Stimulated activated CD8-positive, alpha-beta memory T cell treated with anti-CD3 and anti-CD28 coated beads, Interleukin-15, amount 100 ng/mL, for 24 hours (primary cell): Measurements from ENCODE around the gene CLDN4.
A peak's percentile ranks its signal among the peaks of the same experiment; 100 is the strongest.
"Not testable (repeated sequence)": the region's sequence is repeated elsewhere in the genome, so short reads cannot be mapped to it uniquely, and the experiment has no call there.

Source experiments
- DNase-seq: peaks from one replicate; pipeline ENCODE4 v3.0.0-alpha.2; 2020; ENCODE audit warnings: low read depth

CLDN4 gene, protein sequence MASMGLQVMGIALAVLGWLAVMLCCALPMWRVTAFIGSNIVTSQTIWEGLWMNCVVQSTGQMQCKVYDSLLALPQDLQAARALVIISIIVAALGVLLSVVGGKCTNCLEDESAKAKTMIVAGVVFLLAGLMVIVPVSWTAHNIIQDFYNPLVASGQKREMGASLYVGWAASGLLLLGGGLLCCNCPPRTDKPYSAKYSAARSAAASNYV

DNA sequence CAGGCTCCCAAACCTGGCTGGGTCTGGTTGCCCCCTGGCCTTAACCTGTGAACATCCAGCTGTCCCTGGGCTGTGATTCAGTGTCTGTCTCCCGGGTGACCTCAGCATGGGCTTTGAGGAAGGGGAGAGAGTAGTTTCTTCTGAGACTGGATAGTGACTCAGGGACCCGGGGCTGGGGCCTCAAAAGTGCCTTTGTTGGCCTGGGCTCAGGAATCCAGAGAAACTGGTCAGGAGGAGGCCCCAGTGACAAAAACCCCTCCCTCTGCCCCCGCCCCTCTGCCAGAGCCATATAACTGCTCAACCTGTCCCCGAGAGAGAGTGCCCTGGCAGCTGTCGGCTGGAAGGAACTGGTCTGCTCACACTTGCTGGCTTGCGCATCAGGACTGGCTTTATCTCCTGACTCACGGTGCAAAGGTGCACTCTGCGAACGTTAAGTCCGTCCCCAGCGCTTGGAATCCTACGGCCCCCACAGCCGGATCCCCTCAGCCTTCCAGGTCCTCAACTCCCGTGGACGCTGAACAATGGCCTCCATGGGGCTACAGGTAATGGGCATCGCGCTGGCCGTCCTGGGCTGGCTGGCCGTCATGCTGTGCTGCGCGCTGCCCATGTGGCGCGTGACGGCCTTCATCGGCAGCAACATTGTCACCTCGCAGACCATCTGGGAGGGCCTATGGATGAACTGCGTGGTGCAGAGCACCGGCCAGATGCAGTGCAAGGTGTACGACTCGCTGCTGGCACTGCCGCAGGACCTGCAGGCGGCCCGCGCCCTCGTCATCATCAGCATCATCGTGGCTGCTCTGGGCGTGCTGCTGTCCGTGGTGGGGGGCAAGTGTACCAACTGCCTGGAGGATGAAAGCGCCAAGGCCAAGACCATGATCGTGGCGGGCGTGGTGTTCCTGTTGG, at the start of gene CLDN4:
CLDN4 (plus strand) TSS at position 316 of the 903 bp plus-strand sequence; CDS start at position 522, 206 bp downstream.
- no peak for DNase-seq

DNA sequence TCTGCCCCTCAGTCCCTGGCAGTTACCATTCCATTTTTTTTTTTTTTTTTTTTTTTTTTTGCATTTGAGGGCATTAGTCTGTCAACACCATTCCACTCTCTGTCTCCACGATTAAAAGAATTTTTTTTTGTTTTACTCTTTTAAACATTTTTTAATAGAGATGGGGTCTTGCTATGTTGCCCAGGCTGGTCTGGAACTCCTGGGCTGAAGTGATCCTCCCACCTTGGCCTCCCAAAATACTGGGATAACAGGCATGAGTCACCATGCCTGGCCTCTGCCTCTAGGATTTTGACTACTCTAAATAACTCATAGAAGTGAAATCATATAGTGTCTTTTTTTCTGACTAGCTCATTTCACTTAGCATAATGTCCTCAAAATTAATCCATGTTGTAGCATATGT, 44.2 kb upstream of the CLDN4 start:
- no peak for DNase-seq

DNA sequence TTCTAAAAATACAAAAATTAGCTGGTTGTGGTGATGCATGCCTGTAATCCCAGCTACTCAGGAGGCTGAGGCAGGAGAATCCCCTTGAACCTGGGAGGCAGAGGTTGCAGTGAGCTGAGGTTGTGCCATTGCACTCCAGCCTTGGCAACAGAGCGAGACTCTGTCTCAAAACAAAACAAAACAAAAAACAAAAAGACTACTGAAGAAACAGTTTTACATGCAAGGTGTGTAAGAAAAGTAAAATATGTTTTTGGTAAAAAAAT, 43.1 kb upstream of the CLDN4 start:
- not testable (repeated sequence) for DNase-seq

DNA sequence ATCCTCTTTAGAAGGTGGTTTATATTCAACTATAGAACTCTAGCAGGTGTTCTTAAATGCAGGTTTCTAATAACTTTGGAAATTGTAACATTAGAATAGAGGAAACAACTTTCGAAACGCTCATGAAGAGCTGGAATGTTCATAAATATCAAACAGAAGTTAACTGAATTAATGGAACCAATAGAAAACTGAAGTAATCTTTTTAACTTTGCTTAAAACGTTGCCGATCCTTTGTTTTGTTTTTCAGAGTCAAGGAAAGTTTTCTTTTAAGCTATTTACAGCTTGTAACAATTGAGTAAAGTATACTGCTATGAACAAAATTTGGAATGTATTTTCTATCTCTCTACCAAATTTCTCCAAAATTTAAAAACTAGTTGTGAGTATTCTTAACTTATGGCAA, 41.7 kb upstream of the CLDN4 start:
- no peak for DNase-seq

DNA sequence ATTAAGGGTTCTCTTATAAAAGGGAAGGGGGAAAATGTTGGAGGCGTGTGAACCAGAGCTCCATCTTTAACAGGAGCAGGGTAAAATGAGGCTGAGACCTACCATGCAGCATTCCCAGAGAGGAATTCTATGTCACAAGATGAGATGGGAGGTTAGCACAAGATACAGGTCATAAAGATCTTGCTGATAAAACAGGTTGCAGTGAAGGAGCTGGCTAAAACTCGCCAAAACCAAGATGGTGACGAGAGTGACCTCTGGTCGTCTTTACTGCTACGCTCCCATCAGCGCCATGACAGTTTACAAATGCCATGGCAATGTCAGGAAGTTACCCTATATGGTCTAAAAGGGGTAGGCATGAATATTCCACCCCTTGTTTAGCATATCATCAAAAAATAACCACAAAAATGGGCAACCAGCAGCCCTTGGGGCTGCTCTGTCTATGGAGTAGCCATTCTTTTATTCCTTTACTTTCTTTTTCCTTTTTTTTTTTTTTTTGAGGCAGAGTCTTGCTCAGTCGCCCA, 39.6 kb upstream of the CLDN4 start:
- DNase-seq: not testable (repeated sequence)

DNA sequence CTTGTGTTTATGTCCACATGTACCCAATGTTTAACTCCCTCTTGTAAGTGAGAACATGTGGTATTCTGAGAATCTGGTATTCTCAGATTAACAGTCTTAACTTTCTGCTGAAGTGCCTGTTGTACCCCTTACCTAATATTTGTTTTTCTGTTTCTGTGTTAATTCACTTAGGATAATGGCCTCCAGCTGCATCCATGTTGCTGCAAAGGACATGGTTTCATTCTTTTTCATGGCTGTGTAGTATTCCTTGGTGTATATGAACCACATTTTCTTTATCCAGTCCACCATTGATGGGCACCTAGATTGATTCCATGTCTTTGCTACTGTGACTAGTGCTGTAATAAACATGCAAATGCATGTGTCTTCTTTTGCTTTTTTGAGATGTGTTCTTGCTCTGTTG, 35.6 kb upstream of the CLDN4 start:
- not testable (repeated sequence) for DNase-seq

DNA sequence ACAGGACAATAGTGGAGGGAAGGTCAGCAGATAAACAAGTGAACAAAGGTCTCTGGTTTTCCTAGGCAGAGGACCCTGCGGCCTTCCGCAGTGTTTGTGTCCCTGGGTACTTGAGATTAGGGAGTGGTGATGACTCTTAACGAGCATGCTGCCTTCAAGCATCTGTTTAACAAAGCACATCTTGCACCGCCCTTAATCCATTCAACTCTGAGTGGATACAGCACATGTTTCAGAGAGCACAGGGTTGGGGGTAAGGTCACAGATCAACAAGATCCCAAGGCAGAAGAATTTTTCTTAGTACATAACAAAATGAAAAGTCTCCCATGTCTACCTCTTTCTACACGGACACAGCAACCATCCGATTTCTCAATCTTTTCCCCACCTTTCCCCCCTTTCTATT, 34.1 kb upstream of the CLDN4 start:
- DNase-seq: not testable (repeated sequence)

DNA sequence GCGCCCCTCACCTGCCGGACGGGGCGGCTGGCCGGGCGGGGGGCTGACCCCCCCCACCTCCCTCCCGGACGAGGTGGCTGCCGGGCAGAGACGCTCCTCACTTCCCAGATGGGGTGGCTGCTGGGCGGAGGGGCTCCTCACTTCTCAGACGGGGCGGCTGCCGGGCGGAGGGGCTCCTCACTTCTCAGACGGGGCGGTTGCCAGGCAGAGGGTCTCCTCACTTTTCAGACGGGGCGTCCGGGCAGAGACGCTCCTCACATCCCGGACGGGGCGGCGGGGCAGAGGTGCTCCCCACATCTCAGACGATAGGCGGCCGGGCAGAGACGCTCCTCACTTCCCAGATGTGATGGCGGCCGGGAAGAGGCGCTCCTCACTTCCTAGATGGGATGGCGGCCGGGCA, 33.6 kb upstream of the CLDN4 start:
- DNase-seq: not testable (repeated sequence)

DNA sequence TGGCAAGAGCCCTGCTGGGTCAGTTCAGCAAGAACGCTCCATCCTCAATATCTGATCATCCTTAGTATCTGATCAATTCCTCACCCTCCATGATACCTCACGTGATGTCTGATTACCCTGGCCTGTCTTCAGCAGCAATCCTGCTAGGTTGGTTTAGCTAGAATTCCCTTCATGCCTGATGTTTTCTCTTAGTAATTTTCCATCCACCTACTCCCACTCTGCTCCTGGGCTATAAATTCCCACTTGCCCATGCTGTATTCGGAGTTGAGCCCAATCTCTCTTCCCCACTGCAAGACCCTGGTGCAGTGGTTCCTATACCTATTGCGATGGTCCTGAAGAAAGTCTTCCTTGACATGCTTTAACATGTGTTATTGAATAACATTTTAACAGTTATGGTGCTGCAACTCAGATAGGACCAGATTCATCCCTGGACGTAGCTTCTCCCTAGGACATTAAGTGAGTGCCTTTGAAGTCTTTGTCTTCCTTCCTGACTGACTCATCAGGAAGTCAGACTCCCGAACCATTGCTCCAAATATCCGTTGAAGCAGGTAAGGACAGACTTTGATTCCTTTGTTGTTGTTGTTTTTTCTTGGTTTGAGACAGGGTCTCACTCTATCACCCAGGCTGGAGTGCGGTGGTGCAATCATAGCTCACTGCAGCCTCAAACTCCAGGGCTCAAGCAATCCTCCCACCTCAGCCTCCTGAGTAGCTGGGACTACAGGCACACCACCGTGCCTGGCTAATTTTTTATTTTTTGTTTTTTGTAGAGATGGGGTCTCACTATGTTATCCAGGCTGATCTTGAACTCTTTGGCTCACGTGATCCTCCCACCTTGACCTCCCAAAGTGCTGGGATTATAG, 31.3 kb upstream of the CLDN4 start:
- DNase-seq: no peak

DNA sequence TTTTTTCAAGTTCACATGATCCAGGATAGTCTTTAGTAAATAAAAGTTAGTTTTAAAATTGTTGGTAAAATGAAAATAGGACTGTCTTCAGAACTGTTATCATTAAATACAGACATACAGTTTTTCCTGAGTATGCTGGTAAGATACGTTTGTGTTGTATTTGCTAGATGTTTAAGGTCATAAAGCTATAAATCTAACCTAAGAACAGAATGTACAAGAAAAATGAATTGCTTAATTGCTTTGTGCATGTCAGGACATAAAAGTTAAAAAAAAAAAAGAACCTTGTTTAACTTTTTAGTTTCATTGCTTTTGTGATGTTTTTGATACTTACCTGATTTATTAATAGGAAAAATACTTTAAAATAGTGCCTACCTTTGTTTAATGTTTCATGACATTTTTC, 29.2 kb upstream of the CLDN4 start:
- DNase-seq: no peak

DNA sequence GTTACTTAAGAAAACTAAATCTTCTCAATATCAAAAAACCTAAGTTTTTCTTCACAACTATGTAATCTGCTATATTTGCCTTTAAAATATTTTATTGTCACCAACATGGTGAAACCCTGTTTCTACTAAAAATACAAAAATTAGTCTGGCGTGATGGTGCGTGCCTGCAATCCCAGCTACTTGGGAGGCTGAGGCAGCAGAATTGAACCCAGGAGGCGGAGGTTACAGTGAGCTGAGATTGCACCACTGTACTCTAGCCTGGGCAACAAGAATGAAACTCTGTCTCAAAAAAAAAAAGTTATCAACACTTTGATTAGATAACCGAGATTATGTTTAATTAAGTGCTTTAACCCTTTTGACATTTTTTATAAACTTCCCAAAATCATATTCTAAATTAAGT, 28.3 kb upstream of the CLDN4 start:
- no peak for DNase-seq

DNA sequence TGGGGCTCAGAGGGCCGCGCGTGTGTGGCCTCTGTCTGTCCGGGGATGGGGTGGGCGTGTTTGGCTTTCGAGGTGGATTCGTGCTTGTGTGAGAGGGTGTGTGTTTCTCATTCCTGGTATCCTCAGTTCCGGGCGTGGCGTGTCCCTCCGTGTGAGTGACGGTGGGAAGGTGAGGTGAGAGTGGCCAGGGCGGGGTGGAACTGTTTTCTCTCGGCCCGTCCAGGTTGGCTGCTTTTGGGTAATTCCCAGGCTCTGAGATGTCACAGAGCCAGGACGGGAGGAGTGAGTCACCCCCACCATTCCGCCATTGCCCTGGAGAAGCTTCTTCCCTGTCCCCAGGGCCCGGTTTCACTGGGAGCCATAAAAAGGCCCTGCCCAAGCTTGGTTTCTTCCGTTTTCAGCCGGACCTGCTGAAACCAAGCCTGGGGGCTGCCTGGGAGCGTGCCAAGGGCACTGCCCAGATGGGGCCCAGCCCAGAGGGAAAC, 21.3 kb upstream of the CLDN4 start:
- no peak for DNase-seq

DNA sequence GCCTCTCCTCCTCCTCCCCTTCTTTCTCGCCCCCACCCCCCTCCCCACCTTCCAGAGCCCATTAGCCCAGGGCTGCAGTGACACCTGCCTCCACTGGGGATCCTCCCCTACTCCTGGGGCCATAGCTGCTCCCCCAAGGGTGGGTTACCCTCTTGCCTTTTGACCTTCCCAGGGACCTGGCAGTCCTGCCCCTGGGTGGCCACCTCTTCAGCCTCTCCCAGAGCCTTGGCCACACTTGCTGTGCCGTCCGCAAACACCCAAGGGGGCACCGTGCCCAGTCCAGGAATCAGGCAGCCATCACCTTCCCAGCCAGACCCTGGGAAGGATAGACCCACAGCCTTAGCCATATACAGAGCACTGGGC, 19.8 kb upstream of the CLDN4 start:
- DNase-seq: no peak

DNA sequence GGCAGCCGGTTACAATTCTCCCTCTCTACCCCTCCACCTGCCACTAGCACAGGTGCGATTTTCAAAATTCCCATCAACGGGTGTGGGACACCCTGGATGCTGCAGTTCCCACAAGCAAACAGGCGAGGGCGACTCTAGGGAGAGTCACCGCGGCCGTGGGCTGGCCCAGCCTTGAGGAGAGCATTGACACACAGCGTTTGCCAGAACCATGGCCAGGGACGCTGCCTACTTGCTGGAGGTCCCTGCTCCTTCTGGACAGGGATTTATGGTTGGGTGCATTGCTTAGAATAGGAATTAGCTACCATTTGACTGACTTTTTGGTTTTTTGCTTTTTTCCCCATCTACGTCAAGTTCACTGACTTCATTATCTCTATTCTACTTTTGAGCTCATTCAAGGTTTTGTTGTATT, 19.0 kb upstream of the CLDN4 start:
- DNase-seq: peak; percentile 33

DNA sequence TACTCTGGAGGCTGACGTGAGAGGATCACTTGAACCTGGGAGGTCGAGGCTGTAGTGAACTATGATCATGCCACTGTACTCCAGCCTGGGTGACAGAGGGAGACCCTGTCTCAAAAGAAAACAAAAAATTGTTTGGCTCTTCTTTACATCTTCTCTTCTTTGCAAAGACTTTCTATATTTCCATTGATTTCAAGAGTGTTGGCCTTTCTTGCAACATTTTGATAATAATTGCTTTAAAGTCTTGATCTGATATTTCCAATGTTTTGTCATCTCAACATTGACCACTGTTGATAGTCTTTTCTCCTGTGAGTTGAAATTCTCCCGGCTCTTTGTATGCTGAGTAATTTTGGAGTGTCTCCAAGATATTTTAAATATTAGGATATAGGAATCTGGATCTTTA, 17.8 kb upstream of the CLDN4 start:
- no peak for DNase-seq

DNA sequence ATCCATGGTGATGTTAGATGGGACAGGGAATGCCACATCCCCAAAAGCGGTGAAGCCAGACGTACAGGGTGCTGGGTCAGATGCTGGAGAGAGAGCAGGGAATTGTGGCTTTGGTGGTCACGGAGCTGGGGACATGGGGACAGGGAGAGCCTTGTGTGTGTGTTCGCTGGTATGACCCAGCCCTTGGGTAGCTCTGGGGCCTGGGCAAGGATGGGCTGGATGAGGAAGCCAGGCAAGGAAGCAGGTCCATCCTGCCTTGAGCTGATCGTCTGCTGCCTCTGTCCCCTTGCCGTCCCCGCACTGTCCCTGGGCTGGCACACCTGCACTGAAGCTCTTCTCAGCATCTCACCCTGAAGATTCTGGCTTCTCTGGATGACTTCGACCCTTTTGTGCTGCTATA, 15.4 kb upstream of the CLDN4 start:
- DNase-seq: no peak

DNA sequence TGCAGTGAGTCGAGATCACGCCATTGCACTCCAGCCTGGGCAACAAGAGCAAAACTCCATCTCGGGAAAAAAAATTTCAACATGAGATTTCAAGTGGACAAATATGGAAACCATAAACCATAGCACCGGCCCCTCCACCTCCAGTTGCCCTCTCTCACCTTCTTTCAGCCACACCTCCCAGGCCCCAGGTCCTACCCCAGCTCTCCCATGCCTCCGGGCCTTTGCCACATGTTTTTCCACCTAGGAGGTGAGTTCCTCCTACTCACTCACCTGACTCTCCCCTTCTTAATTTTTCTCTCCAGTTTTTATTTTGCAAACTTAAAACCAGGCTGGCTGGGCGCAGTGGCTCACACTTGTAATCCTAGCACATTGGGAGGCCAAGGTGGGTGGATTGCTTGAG, 13.7 kb upstream of the CLDN4 start:
- DNase-seq: no peak

DNA sequence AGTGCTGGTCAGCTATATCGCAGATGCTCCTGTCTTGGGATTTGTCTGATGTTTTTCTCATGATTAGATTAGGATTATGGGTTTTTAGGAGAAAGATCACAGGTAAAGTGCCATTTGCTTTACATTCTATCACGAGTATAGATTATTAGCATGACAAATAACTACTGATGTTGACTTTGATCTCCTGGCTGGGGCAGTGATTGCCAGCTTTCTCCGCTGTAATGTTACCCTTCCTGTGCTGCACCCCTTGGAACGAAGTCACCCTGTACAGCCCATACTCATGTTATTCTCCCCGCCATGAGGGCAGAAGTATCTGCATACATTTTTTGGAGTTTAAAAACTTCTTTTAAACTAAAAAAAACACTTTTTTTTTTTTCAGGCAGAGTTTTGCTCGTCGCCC, 10.8 kb upstream of the CLDN4 start:
- DNase-seq: no peak

DNA sequence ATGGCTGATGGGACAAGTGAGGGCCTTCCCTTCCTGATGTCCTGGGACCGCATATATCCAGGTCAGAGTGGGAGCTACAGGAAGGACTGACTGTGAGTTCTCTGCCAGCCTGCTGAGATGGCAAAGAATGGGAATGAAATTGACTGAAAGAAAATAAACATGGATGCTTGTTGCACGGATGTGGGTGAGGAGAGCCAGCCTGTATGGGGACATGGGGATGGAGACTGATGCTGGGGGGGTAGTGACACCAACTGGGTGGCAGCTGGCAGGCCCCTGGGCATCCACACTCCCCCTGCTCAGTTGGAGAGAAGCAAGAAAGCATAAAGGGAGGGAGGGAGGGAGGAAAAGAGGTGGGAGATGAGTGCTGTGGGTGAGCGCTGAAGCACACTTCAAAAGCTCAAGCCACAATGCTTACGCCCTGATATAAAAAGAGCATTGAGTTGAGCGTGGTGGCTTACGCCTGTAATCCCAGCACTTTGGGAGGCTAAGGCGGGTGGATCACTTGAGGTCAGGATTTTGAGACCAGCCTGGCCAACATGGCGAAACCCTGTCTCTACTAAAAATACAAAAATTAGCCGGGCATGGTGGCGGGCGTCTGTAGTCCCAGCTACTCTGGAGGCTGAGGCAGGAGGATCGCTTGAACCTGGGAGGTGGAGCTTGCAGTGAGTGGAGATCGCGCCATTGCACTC, 9.1 kb upstream of the CLDN4 start:
- not testable (repeated sequence) for DNase-seq

DNA sequence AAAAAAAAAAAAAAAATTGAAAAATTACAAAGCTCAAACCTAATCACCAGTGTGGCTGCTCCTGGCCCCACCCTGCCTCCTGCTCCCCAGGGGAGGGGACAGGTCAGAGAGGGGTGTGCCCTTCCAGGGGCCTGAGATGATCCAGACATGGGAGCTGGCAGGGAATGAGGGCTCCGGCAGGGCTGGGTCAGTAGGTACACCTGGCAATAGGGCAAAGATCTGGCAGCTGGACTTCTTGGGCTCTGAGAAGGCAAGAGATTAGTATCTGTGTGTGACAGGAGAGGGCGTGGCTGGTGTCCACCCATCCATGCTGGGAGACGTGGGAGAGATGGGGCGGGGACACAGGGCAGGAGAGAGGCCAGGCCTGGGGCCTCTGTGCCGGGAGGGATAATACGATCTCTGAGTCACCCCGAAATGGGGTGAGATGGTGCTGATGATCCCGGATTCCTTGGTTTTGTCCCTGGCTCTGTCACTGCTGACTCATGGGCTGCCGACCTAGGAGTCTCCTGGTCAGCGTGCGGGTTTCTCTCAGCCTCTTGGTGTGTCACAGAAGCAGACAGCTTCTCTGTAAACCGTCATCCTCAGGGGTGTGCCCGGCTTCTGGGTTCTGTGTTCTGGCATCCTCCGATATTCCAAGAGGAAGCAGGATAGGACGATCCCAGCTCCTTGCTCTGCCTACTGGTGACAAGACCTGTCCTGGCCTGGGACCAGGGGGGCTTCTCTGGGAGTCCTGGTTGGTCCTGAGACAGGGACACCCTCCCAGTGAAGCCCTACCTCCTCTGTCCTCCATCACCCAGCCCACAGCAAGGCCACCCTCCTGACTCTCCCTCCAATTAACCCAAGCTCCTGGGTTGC, 8.2 kb upstream of the CLDN4 start:
- DNase-seq: no peak

DNA sequence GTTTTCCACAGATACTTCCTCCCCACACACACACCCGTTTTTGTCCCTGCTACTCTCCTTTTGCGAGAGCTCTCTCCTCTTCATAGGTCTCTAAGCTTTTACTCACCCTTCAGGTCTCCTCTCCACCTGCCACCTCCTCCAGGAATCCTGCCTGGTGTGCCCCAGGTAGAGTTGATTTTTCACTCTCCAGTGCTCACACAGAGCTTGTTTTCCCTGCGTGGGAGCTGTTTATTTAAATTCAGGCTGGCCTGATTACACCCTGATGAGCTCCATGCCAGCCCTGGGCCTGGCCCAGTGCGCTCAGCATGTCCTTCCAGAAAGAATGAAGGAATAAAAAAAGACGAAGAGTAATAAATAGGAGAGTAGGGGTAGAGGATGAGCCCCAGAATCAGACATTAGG, 7.5 kb upstream of the CLDN4 start:
- no peak for DNase-seq
